ENCODE results near the gene C10orf71.

- TF ChIP-seq GATA3 (IDR thresholded peaks at IDR 0.05; ENCODE audit: low read depth, low read length), result no peak
- no peak for TF ChIP-seq GATA2 (IDR thresholded peaks at IDR 0.05; ENCODE audit: low read depth, low read length)
These were observed 24.1 kb upstream of the C10orf71 start for GRCh38 chr10:49274886-49275285.

Measured in SH-SY5Y (cell line).